RWPE2 (cell line): ENCODE results near the gene CFAP52.

Experiments
- ATAC-seq: fragments of 200-7000 bp; cut with Tn5 transposase; 3 replicates; pipeline ENCODE4 v1.9.1; 2021; ENCODE audit warnings: low read depth
- DNase-seq: peaks from one replicate; pipeline ENCODE4 v3.0.0-alpha.2; 2020; ENCODE audit warnings: low spot score
- H3K27ac ChIP-seq: fragments of 450-650 bp; 2 replicates; pipeline ENCODE4 v1.5.1; 2017; ENCODE audit warnings: mild to moderate bottlenecking; ENCODE audit not compliant: poor library complexity, severe bottlenecking
- H3K27me3 ChIP-seq: fragments of 250-450 bp; sonication (Bioruptor Pico); 2 replicates; pipeline ENCODE4 v1.5.1; 2021; ENCODE audit warnings: mild to moderate bottlenecking, moderate library complexity; ENCODE audit not compliant: insufficient read depth, poor library complexity, severe bottlenecking
- H3K36me3 ChIP-seq: fragments of 250-450 bp; sonication (Bioruptor Pico); 2 replicates; pipeline ENCODE4 v1.5.1; 2020; ENCODE audit warnings: low read depth, mild to moderate bottlenecking, moderate library complexity
- H3K4me1 ChIP-seq: fragments of 250-450 bp; sonication (Bioruptor Pico); 2 replicates; pipeline ENCODE4 v1.5.1; 2021; ENCODE audit warnings: mild to moderate bottlenecking, moderate library complexity; ENCODE audit not compliant: insufficient read depth, poor library complexity, severe bottlenecking
- H3K4me3 ChIP-seq: fragments of 250-450 bp; sonication (Bioruptor Pico); 2 replicates; pipeline ENCODE4 v1.5.1; 2021; ENCODE audit warnings: mild to moderate bottlenecking, moderate library complexity; ENCODE audit not compliant: severe bottlenecking
- H3K9me3 ChIP-seq: fragments of 250-450 bp; sonication (Bioruptor Pico); 2 replicates; pipeline ENCODE4 v1.5.1; 2021; ENCODE audit warnings: mild to moderate bottlenecking, moderate library complexity; ENCODE audit not compliant: severe bottlenecking
- CTCF ChIP-seq: fragments of 450-650 bp; IDR thresholded peaks from one replicate; pipeline ENCODE4 v1.5.1; 2017; ENCODE audit warnings: mild to moderate bottlenecking, moderate library complexity; ENCODE audit not compliant: poor library complexity, severe bottlenecking

CFAP52 gene

GRCh38 chr17:9668517-9668916, 92.1 kb downstream of the CFAP52 start:
- Histone ChIP-seq H3K36me3 (peaks cover 10% of the 10 kb centered on the region; the same call in 1 of the 2 replicates), H3K27me3 (no peaks in the 10 kb centered on the region), H3K27ac (peak overlapping the region; percentile 82), H3K4me3 (no peak overlapping the region), H3K4me1 (peaks cover 32% of the 10 kb centered on the region), H3K9me3 (no peaks in the 10 kb centered on the region)
- ATAC-seq (peak; percentile 99), DNase-seq (no peak)
- TF ChIP-seq CTCF = no peak

- no peaks in the 10 kb centered on the region for H3K9me3 ChIP-seq
- no peak for TF ChIP-seq CTCF
- no peak for DNase-seq
- no peak for ATAC-seq
- H3K4me3 ChIP-seq = no peak overlapping the region
- H3K36me3 ChIP-seq = peaks cover 4% of the 10 kb centered on the region; the same call in 1 of the 2 replicates
- H3K27ac ChIP-seq = peak overlapping the region; percentile 82
- H3K27me3 ChIP-seq = no peaks in the 10 kb centered on the region
- H3K4me1 ChIP-seq = peaks cover 32% of the 10 kb centered on the region
Observed at GRCh38 chr17:9669551-9670008, 93.1 kb downstream of the CFAP52 start.

GRCh38 chr17:9670596-9670995, 94.2 kb downstream of the CFAP52 start:
- H3K36me3 ChIP-seq = peaks cover 5% of the 10 kb centered on the region
- TF ChIP-seq CTCF = no peak
- H3K27ac ChIP-seq = peak overlapping the region; percentile 82
- peaks cover 32% of the 10 kb centered on the region for H3K4me1 ChIP-seq
- H3K4me3 ChIP-seq = no peak overlapping the region
- no peaks in the 10 kb centered on the region for H3K9me3 ChIP-seq
- ATAC-seq (peak; percentile 44), DNase-seq (no peak)
- no peaks in the 10 kb centered on the region for H3K27me3 ChIP-seq

GRCh38 chr17:9671559-9671958, 95.1 kb downstream of the CFAP52 start:
- no peak overlapping the region for H3K4me3 ChIP-seq
- peaks cover 14% of the 10 kb centered on the region for H3K36me3 ChIP-seq
- H3K27me3 ChIP-seq = no peaks in the 10 kb centered on the region
- no peaks in the 10 kb centered on the region for H3K9me3 ChIP-seq
- no peak overlapping the region for H3K27ac ChIP-seq
- peaks cover 36% of the 10 kb centered on the region for H3K4me1 ChIP-seq
- DNase-seq (no peak), ATAC-seq (no peak)
- no peak for TF ChIP-seq CTCF

- no peak for TF ChIP-seq CTCF
- ATAC-seq = no peak
Observed at GRCh38 chr17:9672266-9672665, 95.8 kb downstream of the CFAP52 start.

More at GRCh38 chr17:9672266-9672665, 95.8 kb downstream of the CFAP52 start:
- Histone ChIP-seq H3K4me1 (peaks cover 42% of the 10 kb centered on the region), H3K36me3 (peaks cover 15% of the 10 kb centered on the region), H3K4me3 (no peak overlapping the region), H3K9me3 (no peaks in the 10 kb centered on the region), H3K27me3 (no peaks in the 10 kb centered on the region), H3K27ac (no peak overlapping the region)
- DNase-seq = no peak
